ENCODE results near the gene ANKRD28.
A peak's percentile ranks its signal among the peaks of the same experiment; 100 is the strongest.

Gene ANKRD28

GRCh38 chr3:15795651-15796308 lies 2.0 kb downstream of the ANKRD28 start:
- H3K27ac ChIP-seq (ENCODE audit: low read depth, low read length, poor library complexity, severe bottlenecking): peak overlapping the region; percentile 82
- H3K36me3 ChIP-seq (ENCODE audit: insufficient read depth, low read length): peaks cover 36% of the 10 kb centered on the region
- no peaks in the 10 kb centered on the region for H3K27me3 ChIP-seq (ENCODE audit: insufficient read depth, low read length)
- peak overlapping the region; percentile 71 for H3K4me2 ChIP-seq (ENCODE audit: low read length)
- no peaks in the 10 kb centered on the region for H3K9me2 ChIP-seq (ENCODE audit: low read depth, low read length)
- H3K4me1 ChIP-seq (ENCODE audit: insufficient read depth, low read length, severe bottlenecking): peaks cover 54% of the 10 kb centered on the region
- peak overlapping the region; percentile 50 for H3K4me3 ChIP-seq (ENCODE audit: low read depth, low read length, poor library complexity, severe bottlenecking)
- no peak for TF ChIP-seq EZH2 (IDR thresholded peaks at IDR 0.05; ENCODE audit: borderline replicate concordance, low read length)
- TF ChIP-seq CTCF (IDR thresholded peaks at IDR 0.05; ENCODE audit: low read length): no peak
- H3K9me3 ChIP-seq (ENCODE audit: low read length): 0 out of 2 replicates have a peak, but pooled peaks cover 3% of the 10 kb centered on the region
- peak overlapping the region; percentile 50 for H3K9ac ChIP-seq (ENCODE audit: low read length)
- H4K20me1 ChIP-seq (ENCODE audit: insufficient read depth, low read length): no peaks in the 10 kb centered on the region
- peaks cover 52% of the 10 kb centered on the region for H3K79me2 ChIP-seq (ENCODE audit: insufficient read depth, low read length)
- H3F3A ChIP-seq (ENCODE audit: insufficient read depth, low read length): no peaks in the 10 kb centered on the region
- no peak overlapping the region for H2AFZ ChIP-seq (ENCODE audit: low read length)

GRCh38 chr3:15794842-15795650 lies 2.7 kb downstream of the ANKRD28 start:
- H3K27me3 ChIP-seq (ENCODE audit: insufficient read depth, low read length): no peaks in the 10 kb centered on the region
- peaks cover 54% of the 10 kb centered on the region for H3K4me1 ChIP-seq (ENCODE audit: insufficient read depth, low read length, severe bottlenecking)
- no peak overlapping the region for H2AFZ ChIP-seq (ENCODE audit: low read length)
- H3K4me2 ChIP-seq (ENCODE audit: low read length): peak overlapping the region; percentile 71
- H4K20me1 ChIP-seq (ENCODE audit: insufficient read depth, low read length): no peaks in the 10 kb centered on the region
- H3F3A ChIP-seq (ENCODE audit: insufficient read depth, low read length): no peaks in the 10 kb centered on the region
- peaks cover 42% of the 10 kb centered on the region for H3K36me3 ChIP-seq (ENCODE audit: insufficient read depth, low read length)
- peaks cover 49% of the 10 kb centered on the region for H3K79me2 ChIP-seq (ENCODE audit: insufficient read depth, low read length)
- H3K9me2 ChIP-seq (ENCODE audit: low read depth, low read length): no peaks in the 10 kb centered on the region
- TF ChIP-seq CTCF (IDR thresholded peaks at IDR 0.05; ENCODE audit: low read length) (no peak), EZH2 (IDR thresholded peaks at IDR 0.05; ENCODE audit: borderline replicate concordance, low read length) (no peak)
- peak overlapping the region; percentile 50 for H3K9ac ChIP-seq (ENCODE audit: low read length)
- peak overlapping the region; percentile 50 for H3K4me3 ChIP-seq (ENCODE audit: low read depth, low read length, poor library complexity, severe bottlenecking)
- H3K9me3 ChIP-seq (ENCODE audit: low read length): 0 out of 2 replicates have a peak, but pooled peaks cover 3% of the 10 kb centered on the region
- peak overlapping the region; percentile 82 for H3K27ac ChIP-seq (ENCODE audit: low read depth, low read length, poor library complexity, severe bottlenecking)

GRCh38 chr3:15794303-15794771 lies 3.4 kb downstream of the ANKRD28 start:
- Histone ChIP-seq H3K4me2 (ENCODE audit: low read length) (peak overlapping the region; percentile 71; the same call in 1 of the 2 replicates), H3K79me2 (ENCODE audit: insufficient read depth, low read length) (peaks cover 49% of the 10 kb centered on the region), H3K9ac (ENCODE audit: low read length) (no peak overlapping the region), H3F3A (ENCODE audit: insufficient read depth, low read length) (no peaks in the 10 kb centered on the region), H3K4me3 (ENCODE audit: low read depth, low read length, poor library complexity, severe bottlenecking) (no peak overlapping the region), H3K9me3 (ENCODE audit: low read length) (0 out of 2 replicates have a peak, but pooled peaks cover 3% of the 10 kb centered on the region), H4K20me1 (ENCODE audit: insufficient read depth, low read length) (no peaks in the 10 kb centered on the region), H3K27me3 (ENCODE audit: insufficient read depth, low read length) (no peaks in the 10 kb centered on the region), H3K4me1 (ENCODE audit: insufficient read depth, low read length, severe bottlenecking) (peaks cover 52% of the 10 kb centered on the region), H3K27ac (ENCODE audit: low read depth, low read length, poor library complexity, severe bottlenecking) (no peak overlapping the region), H2AFZ (ENCODE audit: low read length) (no peak overlapping the region), H3K36me3 (ENCODE audit: insufficient read depth, low read length) (peaks cover 42% of the 10 kb centered on the region), H3K9me2 (ENCODE audit: low read depth, low read length) (no peaks in the 10 kb centered on the region)
- no peak for TF ChIP-seq EZH2 (IDR thresholded peaks at IDR 0.05; ENCODE audit: borderline replicate concordance, low read length)
